ENCODE results near the gene SPTBN4.

Gene SPTBN4

DNA sequence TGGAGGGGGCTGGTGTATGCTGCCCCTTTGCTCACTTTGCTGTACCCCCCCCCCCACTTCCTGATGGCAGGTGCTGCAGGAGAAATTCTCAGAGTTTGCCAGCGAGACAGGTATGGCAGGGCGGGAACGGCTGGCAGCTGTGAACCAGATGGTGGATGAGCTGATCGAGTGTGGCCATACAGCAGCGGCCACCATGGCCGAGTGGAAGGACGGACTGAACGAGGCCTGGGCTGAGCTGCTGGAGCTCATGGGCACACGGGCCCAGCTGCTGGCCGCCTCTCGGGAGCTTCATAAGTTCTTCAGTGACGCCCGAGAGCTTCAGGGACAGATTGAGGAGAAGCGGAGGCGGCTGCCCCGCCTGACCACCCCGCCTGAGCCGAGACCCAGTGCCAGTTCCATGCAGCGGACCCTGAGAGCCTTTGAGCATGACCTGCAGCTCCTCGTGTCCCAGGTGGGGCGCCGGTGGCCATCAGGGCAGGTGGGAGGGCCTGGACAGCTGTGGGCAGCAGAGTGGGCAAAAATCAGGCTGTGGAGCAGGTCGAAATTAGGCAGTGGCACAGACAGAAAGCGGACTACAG is 90.2 kb downstream of the SPTBN4 start:
- H3K9me2 ChIP-seq (replicated peaks; ENCODE audit: insufficient read depth, low read length): no peaks in the 10 kb centered on the region
- H3K27ac ChIP-seq (ENCODE audit: low read depth, low read length): no peak overlapping the region
- H3K4me3 ChIP-seq (ENCODE audit: insufficient read depth, low read length, poor library complexity, severe bottlenecking): no peak overlapping the region
- no peaks in the 10 kb centered on the region for H4K20me1 ChIP-seq (ENCODE audit: low read depth, low read length)
- H3K36me3 ChIP-seq (ENCODE audit: low read length): no peaks in the 10 kb centered on the region
- no peak overlapping the region for H2AFZ ChIP-seq (ENCODE audit: low read depth, low read length, severe bottlenecking)
- no peak overlapping the region for H3K4me2 ChIP-seq (ENCODE audit: low read depth, low read length, poor library complexity, severe bottlenecking)
- no peaks in the 10 kb centered on the region for H3K27me3 ChIP-seq (ENCODE audit: low read length)
- H3K9ac ChIP-seq (ENCODE audit: low read length): no peak overlapping the region
- no peak for TF ChIP-seq EZH2phosphoT487 (conservative IDR thresholded peaks at IDR 0.05; ENCODE audit: low read length)
- TF ChIP-seq, protein P1, sequence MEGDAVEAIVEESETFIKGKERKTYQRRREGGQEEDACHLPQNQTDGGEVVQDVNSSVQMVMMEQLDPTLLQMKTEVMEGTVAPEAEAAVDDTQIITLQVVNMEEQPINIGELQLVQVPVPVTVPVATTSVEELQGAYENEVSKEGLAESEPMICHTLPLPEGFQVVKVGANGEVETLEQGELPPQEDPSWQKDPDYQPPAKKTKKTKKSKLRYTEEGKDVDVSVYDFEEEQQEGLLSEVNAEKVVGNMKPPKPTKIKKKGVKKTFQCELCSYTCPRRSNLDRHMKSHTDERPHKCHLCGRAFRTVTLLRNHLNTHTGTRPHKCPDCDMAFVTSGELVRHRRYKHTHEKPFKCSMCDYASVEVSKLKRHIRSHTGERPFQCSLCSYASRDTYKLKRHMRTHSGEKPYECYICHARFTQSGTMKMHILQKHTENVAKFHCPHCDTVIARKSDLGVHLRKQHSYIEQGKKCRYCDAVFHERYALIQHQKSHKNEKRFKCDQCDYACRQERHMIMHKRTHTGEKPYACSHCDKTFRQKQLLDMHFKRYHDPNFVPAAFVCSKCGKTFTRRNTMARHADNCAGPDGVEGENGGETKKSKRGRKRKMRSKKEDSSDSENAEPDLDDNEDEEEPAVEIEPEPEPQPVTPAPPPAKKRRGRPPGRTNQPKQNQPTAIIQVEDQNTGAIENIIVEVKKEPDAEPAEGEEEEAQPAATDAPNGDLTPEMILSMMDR (IDR thresholded peaks at IDR 0.05; ENCODE audit: insufficient read depth, low read length, poor library complexity, severe bottlenecking): no peak
- H3F3A ChIP-seq (ENCODE audit: insufficient read depth): no peaks in the 10 kb centered on the region
- no peaks in the 10 kb centered on the region for H3K79me2 ChIP-seq (ENCODE audit: insufficient read depth, low read length)
- H3K9me3 ChIP-seq (ENCODE audit: insufficient read depth, low read length): no peaks in the 10 kb centered on the region

GRCh38 chr19:40559394-40559793 is 92.6 kb downstream of the SPTBN4 start:
- no peak for TF ChIP-seq EZH2phosphoT487 (conservative IDR thresholded peaks at IDR 0.05; ENCODE audit: low read length)
- TF ChIP-seq, protein P1 (IDR thresholded peaks at IDR 0.05; ENCODE audit: insufficient read depth, low read length, poor library complexity, severe bottlenecking): no peak
- Histone ChIP-seq H3K4me2 (ENCODE audit: low read depth, low read length, poor library complexity, severe bottlenecking) (no peak overlapping the region), H3K36me3 (ENCODE audit: low read length) (no peaks in the 10 kb centered on the region), H3K27me3 (ENCODE audit: low read length) (no peaks in the 10 kb centered on the region), H3F3A (ENCODE audit: insufficient read depth) (no peaks in the 10 kb centered on the region), H3K4me3 (ENCODE audit: insufficient read depth, low read length, poor library complexity, severe bottlenecking) (no peak overlapping the region), H3K9ac (ENCODE audit: low read length) (no peak overlapping the region), H2AFZ (ENCODE audit: low read depth, low read length, severe bottlenecking) (no peak overlapping the region), H3K27ac (ENCODE audit: low read depth, low read length) (no peak overlapping the region), H4K20me1 (ENCODE audit: low read depth, low read length) (no peaks in the 10 kb centered on the region), H3K9me3 (ENCODE audit: insufficient read depth, low read length) (no peaks in the 10 kb centered on the region), H3K9me2 (replicated peaks; ENCODE audit: insufficient read depth, low read length) (no peaks in the 10 kb centered on the region), H3K79me2 (ENCODE audit: insufficient read depth, low read length) (no peaks in the 10 kb centered on the region)

DNA sequence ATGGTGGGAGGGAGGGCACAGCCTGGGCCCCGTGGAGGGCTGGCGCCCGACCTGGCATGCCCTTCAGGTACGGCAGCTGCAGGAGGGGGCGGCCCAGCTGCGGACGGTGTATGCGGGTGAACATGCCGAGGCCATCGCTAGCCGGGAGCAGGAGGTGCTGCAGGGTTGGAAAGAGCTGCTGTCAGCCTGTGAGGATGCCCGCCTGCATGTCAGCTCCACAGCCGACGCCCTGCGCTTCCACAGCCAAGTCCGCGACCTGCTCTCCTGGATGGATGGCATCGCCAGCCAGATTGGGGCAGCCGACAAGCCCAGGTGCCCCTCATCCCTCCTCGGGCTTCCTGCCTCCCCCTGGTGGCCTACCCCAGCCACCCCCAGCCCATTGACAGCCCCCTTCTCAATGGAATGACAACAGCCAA is 93.3 kb downstream of the SPTBN4 start:
- Histone ChIP-seq H3F3A (ENCODE audit: insufficient read depth) (no peaks in the 10 kb centered on the region), H3K4me3 (ENCODE audit: insufficient read depth, low read length, poor library complexity, severe bottlenecking) (no peak overlapping the region), H3K9me3 (ENCODE audit: insufficient read depth, low read length) (no peaks in the 10 kb centered on the region), H3K9ac (ENCODE audit: low read length) (no peak overlapping the region), H3K27ac (ENCODE audit: low read depth, low read length) (no peak overlapping the region), H4K20me1 (ENCODE audit: low read depth, low read length) (no peaks in the 10 kb centered on the region), H3K9me2 (replicated peaks; ENCODE audit: insufficient read depth, low read length) (no peaks in the 10 kb centered on the region), H2AFZ (ENCODE audit: low read depth, low read length, severe bottlenecking) (no peak overlapping the region), H3K4me2 (ENCODE audit: low read depth, low read length, poor library complexity, severe bottlenecking) (no peak overlapping the region), H3K36me3 (ENCODE audit: low read length) (no peaks in the 10 kb centered on the region), H3K27me3 (ENCODE audit: low read length) (no peaks in the 10 kb centered on the region), H3K79me2 (ENCODE audit: insufficient read depth, low read length) (no peaks in the 10 kb centered on the region)
- TF ChIP-seq, protein P1 (IDR thresholded peaks at IDR 0.05; ENCODE audit: insufficient read depth, low read length, poor library complexity, severe bottlenecking): no peak
- no peak for TF ChIP-seq EZH2phosphoT487 (conservative IDR thresholded peaks at IDR 0.05; ENCODE audit: low read length)

All from SU-DHL-6 (cell line).